GM12872 (cell line): ENCODE measurements around the gene FAIM.

Source experiments
- CTCF ChIP-seq: IDR thresholded peaks from 3 replicates; pipeline ENCODE4 v1.5.1; 2011; ENCODE audit warnings: low read depth, mild to moderate bottlenecking, low read length, moderate library complexity; ENCODE audit not compliant: insufficient read depth

The FAIM gene

GRCh38 chr3:138578961-138579574, 29.5 kb upstream of the FAIM start:
- TF ChIP-seq CTCF = no peak

GRCh38 chr3:138587374-138587773, 21.2 kb upstream of the FAIM start:
- no peak for TF ChIP-seq CTCF

- TF ChIP-seq CTCF = no peak
These were observed 20.1 kb upstream of the FAIM start for GRCh38 chr3:138588445-138588844.

GRCh38 chr3:138591392-138591791, 17.2 kb upstream of the FAIM start:
- TF ChIP-seq CTCF = no peak

DNA sequence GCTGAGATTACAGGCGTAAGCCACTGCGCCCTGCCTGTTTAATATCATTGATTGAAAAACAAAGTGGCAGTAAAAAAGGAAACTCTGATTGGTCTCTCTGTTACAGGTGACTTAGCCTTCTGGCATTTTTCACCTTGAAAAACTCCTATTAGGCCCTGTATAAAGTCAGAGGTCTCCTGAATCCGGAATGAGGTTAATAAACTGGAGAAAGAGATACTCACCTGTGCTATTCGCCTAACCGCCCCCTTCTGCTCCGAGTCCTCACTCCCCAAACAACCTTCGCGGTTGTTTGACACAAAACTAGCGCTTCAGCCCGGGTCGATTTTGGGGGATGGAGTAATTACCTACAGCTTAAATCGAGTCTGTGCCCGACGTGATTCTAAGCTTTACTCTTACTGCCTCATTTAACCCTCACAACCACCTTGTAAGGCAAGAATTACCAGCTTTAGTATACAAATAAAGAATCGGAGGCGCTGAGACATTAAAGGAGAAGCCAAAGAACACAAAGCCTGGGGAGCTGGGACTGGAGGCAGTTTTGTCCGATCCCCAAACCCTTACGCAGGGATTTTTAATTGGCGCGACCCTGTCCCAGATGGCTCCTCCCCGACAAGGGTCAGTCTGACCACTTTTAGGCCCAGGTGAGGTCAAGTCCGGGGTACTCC, 15.0 kb upstream of the FAIM start:
- TF ChIP-seq CTCF = no peak

GRCh38 chr3:138594150-138594934, 14.2 kb upstream of the FAIM start, which contains the start of gene CEP70:
Gene CEP70 (minus strand): TSS chr3:138594260. CDS start chr3:138572927, 21,333 bp downstream.
- TF ChIP-seq CTCF = peak; percentile 77

DNA sequence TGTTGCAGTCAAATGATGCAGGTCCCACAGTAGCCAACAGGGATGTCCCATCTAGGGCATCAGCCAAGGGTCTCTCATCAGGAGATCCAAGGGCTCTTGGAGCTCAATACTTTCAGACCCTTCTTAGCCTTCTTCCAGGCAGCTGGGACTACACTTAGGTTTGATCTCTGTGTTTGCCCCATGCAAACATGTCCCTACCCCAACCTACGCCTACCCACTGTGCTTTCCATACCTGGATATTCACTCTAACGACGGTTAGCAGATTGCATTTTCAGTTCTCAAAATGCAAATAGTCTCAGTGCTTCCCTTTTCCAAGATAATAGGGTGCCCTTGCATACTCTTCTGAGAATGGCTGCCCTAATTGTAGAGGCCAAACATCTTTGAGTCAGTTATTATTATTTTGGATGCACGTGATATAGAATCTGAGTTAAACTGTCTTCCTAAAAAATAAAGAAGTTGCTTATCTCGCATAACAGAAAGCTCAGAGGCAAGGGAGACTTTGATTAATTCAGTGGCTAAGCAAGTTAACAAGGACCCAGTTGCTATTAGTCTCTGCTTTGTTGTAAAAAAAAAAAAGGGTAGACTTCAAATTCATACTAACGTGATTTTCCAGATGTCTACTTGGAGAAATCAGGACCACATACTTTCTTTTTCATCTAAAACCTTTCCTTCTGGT, 13.5 kb upstream of the FAIM start:
- TF ChIP-seq CTCF = no peak
